Stimulated activated CD8-positive, alpha-beta memory T cell treated with anti-CD3 and anti-CD28 coated beads, Interleukin-15, amount 100 ng/mL, for 48 hours (primary cell): ENCODE data around the gene SLC6A18.
"Not testable (repeated sequence)": the region's sequence is repeated elsewhere in the genome, so short reads cannot be mapped to it uniquely, and the experiment has no call there.

Source experiments
- DNase-seq, 2 donors: peaks; one replicate each; pipeline ENCODE4 v3.0.0-alpha.2; 2020; ENCODE audit warnings: low read depth in 2 of 2

Gene SLC6A18

DNA sequence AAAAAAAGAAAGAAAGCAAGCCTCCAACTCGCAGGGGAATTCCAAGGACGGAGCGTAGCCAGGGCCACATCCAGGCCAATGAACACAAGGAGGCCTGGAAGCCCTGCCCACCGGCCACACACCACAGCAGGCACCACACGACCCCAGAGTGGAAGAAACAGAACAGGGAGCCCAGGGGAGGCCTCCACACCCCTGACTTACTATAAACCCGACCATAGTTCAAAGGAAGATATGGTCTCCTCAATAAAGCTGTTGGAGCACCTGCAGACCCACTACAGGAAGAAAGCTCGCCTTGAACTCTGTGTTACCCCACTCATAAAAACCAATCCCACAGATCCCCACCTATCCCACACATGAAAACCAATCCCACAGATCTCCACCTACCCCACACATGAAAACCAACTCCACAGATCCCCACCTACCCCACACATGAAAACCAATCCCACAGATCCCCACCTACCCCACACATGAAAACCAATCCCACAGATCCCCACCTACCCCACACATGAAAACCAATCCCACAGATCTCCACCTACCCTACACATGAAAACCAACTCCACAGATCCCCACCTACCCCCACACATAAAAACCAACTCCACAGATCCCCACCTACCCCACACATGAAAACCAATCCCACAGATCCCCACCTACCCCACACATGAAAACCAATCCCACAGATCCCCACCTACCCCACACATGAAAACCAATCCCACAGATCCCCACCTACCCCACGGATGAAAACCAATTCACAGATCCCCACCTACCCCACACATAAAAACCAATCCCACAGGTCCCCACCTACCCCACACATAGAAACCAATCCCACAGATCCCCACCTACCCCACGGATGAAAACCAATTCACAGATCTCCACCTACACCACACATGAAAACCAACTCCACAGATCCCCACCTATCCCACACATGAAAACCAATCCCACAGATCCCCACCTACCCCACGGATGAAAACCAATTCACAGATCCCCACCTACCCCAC, 50.5 kb downstream of the SLC6A18 start:
- DNase-seq = not testable (repeated sequence)

- no peak for DNase-seq
Observed at GRCh38 chr5:1276930-1277329, 51.7 kb downstream of the SLC6A18 start.

DNA sequence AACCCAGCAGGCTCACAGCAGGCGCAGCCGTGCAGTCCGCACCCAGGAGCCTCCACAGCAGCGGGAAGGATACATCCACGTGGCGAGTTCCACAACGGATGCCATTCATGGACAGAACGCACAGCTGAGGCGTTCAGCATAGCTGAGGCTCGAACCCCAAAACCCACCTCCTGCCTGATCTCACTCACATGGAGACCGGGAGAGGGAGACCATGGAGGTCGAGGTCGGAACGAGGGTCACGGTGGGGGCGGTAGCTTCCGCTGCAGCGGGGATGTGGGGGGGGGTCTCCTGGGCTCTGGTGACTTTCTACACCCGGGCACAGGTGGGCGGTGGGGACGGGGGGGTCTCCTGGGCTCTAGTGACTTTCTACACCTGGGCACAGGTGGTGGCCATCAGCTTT, 52.1 kb downstream of the SLC6A18 start:
- no peak for DNase-seq

DNA sequence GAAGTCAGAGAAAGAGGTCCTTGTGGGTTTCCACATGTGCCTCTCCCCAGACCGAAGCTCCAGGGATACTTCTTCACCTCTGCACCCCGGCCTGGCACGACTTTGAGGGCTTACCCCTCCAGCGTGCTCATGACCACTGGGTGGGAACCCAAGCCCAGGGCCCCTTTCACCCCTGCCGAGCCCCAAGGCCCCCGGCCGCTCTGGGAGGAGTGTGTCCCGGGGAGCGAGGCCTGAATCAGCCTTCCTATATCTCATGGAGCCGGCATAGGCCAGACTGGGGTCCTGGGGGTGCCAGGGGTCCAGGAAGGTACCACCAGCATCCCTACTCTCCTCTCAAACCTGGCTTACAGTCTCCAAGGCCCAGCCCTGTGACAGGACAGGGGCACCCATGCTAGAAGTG, 52.6 kb downstream of the SLC6A18 start:
- DNase-seq = no peak

- no peak for DNase-seq
Observed at GRCh38 chr5:1278216-1278615, 53.0 kb downstream of the SLC6A18 start.

DNA sequence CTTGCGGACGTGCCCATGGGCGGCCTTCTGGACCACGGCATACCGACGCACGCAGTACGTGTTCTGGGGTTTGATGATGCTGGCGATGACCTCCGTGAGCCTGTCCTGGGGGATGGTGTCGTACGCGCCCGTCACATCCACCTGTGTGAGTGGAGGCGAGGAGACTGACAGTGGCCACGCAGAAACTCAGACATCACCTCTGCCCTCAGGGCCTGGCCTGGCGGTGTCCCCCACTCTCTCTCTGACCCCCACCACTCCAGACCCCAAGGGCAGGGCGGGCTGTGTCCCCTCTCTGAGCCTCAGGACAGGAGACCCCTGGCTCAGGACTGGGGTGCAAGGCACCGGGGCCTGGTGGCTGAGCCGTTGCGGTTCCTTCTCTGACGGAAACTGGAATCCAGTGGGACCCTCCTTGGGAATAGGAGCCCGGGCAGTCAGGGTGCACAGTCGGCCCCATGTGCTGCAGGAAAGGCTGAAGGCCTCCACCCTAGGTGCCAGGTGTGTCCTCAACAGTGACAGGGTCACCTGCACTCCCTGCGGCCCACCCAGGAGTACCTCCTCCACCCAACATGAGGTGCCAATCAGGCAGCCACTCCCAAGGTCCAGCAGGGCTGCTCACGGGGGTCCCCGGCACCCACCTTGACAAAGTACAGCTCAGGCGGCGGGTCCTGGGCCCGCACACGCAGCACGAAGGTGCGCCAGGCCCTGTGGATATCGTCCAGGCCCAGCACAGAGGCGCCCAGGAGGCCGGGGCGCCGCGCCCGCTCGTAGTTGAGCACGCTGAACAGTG, 53.7 kb downstream of the SLC6A18 start:
- no peak for DNase-seq

DNA sequence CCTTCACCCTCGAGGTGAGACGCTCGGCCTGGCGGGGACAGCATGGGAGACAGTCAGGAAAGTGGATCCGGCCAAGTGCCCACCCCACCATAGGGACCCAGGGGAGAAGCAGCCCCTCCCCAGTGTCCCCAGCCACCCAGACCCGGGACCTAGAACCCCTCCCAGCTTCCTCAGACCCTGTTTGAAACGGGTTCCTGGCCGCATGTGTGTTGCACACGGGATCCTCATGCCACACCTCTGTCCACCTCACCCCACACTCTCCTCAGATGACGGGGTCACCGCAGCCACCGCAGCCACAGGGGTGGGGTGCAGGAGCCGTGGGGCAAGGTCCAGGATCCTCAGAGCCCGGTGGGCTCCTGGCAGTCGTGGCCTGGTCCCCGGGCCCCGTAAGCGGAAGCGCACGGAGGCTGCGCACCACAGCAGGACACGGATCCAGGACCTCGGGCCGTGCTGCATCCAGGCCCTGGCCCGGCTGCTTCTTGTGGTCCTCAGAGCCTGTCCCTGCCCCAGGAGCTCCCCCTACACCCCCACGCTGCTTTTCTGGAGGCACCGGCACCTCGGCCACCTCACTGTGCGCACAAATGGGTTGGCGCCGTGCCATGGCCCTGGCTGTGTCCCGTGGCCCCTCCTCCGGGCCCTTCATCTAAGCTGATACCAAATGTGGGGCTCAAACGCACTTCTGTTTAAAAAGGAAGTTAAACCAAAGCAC, 54.4 kb downstream of the SLC6A18 start:
- DNase-seq = no peak

DNA sequence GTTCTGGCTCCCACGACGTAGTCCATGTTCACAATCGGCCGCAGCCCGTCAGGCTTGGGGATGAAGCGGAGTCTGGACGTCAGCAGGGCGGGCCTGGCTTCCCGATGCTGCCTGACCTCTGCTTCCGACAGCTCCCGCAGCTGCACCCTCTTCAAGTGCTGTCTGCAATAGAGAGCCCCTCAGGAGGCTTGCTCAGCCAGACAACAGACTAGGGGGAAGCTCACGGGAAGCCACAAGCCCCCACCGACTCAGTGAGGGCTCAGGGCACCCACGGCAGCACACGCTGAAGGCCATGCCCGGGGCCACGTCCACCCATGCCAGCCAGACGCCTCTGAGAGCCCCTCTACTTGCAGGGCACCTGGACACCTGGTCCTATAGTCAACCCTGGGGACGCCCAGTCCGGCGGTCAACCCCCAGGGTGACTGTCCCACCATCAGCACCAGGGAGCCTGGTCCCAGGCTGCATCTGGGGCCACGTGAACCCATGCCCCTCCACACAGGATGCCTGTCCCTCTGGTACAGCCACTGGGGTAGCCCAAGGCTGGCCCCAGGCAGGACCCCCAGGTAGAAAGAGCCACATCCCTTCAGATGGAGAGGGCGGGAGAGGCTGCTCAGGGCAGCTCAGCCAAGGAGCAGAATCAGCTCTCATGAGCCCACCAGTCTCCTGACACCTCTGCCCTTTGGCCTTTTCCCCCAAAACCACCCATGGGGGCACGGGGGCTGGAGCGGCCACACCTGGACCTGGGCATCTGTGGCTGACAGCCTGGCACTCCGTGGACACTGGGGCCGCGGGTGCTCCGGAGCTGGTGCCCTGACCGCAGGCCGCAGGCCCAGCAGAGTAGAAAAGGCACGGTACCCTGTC, 55.2 kb downstream of the SLC6A18 start:
- DNase-seq = no peak

GRCh38 chr5:1281038-1281882, 56.1 kb downstream of the SLC6A18 start:
- DNase-seq = no peak

DNA sequence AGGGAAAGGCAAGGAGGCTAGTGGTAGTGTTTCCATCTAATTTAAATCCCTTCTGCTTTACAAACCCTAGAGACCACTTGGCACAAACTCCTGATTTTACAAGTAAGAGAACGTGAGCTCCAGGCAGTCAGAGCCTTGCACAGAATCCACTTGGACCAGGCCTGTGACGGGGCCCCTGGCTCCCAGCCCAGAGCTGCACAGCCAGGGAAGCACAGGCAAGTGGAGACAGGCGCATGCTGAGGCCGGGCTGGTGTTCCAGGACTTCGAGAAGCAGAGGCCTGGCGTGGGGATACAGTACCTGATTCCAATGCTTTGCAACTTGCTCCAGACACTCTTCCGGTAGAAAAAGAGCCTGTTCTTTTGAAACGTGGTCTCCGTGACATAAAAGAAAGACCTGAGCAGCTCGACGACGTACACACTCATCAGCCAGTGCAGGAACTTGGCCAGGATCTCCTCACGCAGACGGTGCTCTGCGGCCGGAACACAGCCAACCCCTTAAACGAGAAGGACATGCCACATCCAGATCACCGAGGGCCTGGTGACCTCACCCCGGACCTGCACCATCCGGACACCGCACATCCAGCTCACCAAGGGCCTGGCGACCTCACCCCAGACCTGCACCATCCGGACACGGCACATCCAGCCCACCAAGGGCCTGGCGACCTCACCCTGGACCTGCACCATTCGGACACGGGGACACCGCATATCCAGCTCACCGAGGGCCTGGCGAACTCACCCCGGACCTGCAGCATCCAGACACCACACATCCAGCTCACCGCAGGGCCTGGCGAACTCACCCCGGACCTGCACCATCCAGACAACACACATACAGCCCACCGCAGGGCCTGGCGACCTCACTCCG, 57.2 kb downstream of the SLC6A18 start:
- DNase-seq = no peak

DNA sequence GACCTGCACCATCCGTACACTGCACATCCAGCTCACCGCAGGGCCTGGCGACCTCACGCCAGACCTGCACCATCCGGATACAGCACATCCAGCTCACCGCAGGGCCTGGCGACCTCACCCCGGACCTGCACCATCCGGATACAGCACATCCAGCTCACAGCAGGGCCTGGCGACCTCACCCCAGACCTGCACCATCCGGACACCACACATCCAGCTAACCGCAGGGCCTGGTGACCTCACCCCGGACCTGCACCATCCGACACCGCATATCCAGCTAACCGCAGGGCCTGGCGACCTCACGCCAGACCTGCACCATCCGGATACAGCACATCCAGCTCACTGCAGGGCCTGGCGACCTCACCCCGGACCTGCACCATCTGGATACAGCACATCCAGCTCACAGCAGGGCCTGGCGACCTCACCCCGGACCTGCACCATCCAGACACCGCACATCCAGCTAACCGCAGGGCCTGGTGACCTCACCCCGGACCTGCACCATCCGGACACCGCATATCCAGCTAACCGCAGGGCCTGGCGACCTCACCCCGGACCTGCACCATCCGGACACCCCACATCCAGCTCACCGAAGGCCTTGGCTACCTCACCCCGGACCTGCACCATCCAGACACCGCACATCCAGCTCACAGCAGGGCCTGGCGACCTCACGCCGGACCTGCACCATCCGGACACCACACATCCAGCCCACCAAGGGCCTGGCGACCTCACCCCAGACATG, 58.0 kb downstream of the SLC6A18 start:
- DNase-seq = not testable (repeated sequence)

GRCh38 chr5:1283729-1284041, 58.5 kb downstream of the SLC6A18 start:
- DNase-seq = not testable (repeated sequence)

DNA sequence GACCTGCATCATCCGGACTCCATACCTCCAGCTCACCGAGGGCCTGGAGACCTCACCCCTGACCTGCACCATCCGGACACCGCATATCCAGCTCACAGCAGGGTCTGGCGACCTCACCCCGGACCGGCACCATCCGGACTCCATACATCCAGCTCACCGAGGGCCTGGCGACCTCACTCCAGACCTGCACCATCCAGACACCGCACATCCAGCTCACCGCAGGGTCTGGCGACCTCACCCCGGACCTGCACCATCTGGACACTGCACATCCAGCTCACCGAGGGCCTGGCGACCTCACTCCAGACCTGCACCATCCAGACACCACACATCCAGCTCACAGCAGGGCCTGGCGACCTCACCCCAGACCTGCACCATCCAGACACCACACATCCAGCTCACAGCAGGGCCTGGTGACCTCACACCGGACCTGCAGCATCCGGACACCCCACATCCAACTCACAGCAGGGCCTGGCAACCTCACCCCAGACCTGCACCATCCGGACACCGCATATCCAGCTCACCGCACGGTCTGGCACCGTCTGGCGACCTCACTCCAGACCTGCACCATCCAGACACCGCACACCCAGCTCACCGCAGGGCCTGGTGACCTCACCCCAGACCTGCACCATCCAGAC, 59.3 kb downstream of the SLC6A18 start:
- DNase-seq = not testable (repeated sequence)

DNA sequence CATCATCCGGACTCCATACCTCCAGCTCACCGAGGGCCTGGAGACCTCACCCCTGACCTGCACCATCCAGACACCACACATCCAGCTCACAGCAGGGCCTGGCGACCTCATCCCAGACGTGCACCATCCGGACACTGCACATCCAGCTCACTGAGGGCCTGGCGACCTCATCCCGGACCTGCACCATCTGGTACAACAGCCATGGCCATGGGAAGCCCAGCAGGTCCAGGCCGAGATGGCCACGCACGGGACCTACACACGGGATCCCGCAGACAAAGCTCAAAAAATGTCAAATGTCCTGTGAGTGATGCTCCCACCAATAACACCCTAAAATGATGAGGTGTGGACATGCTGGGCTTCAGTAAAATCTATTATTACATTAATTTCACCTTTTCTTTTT, 60.0 kb downstream of the SLC6A18 start:
- DNase-seq = no peak

- no peak for DNase-seq
Observed at GRCh38 chr5:1285883-1286291, 60.7 kb downstream of the SLC6A18 start.

- DNase-seq = no peak
Observed at GRCh38 chr5:1288439-1289335, 63.5 kb downstream of the SLC6A18 start.

DNA sequence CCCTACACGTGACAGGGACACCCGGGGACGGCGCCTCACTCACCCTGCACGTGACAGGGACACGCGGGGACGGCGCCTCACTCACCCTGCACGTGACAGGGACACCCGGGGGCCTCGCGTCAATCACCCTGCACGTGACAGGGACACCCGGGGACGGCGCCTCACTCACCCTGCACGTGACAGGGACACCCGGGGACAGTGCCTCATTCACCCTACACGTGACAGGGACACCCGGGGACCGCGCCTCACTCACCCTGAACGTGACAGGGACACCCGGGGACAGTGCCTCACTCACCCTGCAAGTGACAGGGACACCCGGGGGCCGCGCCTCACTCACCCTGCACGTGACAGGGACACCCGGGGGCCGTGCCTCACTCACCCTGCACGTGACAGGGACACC, 64.4 kb downstream of the SLC6A18 start:
- DNase-seq = not testable (repeated sequence)
